C4-2B (cell line): ENCODE data around the gene ORMDL2.

ENCODE experiments used
- ZFX ChIP-seq: fragments of 450-650 bp; IDR thresholded peaks from 2 replicates; pipeline ENCODE4 v1.6.1; 2017
- TF ChIP-seq, protein P1 (sequence below): fragments of 450-650 bp; conservative IDR thresholded peaks from 2 replicates; pipeline ENCODE4 v1.5.1; 2017; ENCODE audit warnings: mild to moderate bottlenecking

DNA sequence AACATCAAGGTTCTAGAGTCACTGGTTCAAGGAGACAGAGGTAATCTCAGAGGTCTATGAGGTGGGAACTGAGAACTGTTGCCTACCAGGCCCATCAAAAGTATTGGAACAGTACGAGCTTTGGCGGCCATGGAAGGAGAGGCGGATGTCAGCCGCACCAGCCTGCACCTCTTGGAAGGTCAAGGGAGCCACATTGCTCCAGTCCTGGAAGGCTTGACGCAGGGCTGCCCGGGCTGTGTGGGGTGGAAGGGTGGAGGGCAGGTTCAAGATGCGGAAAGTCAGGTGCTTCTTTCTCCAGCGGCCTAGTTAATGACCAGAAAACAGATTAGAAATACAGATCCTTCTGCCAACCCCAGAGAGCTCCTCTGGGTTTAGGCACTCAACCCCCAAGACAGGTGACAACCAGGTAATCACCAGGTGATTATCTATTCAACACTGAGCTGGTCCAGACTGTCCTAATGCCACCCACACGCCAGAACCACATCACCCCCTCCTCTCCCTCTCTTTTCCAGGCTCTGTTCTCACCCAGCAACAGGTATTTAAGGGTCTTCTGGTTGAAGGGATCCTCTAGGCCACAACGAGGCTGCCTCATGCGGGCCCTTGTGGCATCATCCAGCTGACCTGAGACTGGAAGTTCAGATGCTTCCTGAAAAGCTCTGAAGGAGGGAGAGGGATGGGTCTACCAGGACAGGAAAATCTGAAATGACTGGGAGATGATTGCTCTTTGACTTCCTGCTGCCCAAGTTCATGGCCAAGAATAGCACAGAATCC is 22.9 kb downstream of the ORMDL2 start:
- TF ChIP-seq, protein P1, sequence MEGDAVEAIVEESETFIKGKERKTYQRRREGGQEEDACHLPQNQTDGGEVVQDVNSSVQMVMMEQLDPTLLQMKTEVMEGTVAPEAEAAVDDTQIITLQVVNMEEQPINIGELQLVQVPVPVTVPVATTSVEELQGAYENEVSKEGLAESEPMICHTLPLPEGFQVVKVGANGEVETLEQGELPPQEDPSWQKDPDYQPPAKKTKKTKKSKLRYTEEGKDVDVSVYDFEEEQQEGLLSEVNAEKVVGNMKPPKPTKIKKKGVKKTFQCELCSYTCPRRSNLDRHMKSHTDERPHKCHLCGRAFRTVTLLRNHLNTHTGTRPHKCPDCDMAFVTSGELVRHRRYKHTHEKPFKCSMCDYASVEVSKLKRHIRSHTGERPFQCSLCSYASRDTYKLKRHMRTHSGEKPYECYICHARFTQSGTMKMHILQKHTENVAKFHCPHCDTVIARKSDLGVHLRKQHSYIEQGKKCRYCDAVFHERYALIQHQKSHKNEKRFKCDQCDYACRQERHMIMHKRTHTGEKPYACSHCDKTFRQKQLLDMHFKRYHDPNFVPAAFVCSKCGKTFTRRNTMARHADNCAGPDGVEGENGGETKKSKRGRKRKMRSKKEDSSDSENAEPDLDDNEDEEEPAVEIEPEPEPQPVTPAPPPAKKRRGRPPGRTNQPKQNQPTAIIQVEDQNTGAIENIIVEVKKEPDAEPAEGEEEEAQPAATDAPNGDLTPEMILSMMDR: no peak
- TF ChIP-seq ZFX: no peak
